ENCODE data around the gene TMEM242. TPM values are rescaled to one million over a fixed set of nuclear protein-coding genes. Genes with fewer than 3 reads are reported as not detected.

TMEM242 gene
- total and polyA plus RNA-seq, 2 donors (not counting 1 experiment from before 2014, with no cell fraction given): 6.3 to 24.1 TPM

GRCh38 chr6:157271441-157271840 lies 51.9 kb downstream of the TMEM242 start:
- Mint-ChIP-seq H3K4me3 (no peak overlapping the region), H3K4me1 (peaks cover 14% of the 10 kb centered on the region), H3K9me3 (ENCODE audit: insufficient read depth) (peaks cover 8% of the 10 kb centered on the region), H3K27ac (no peak overlapping the region), H3K27me3 (no peaks in the 10 kb centered on the region)
- no peak overlapping the region for H3K4me2 ChIP-seq (replicated peaks; ENCODE audit: low read depth, low read length, poor library complexity, severe bottlenecking)
- no peaks in the 10 kb centered on the region for H3K36me3 ChIP-seq (replicated peaks in 1 of 2; ENCODE audit: control extremely low read depth in 1 of 2, control insufficient read depth in 1 of 2, extremely low read depth in 1 of 2, insufficient read depth in 2 of 2, low read length in 1 of 2)
- peaks cover 9 to 17% of the 10 kb centered on the region in 2 donors for H3K4me1 ChIP-seq (ENCODE audit: control insufficient read depth in 2 of 2, insufficient read depth in 2 of 2, low read length in 2 of 2)
- DNase-seq (no peak), ATAC-seq (ENCODE audit: low read depth) (no peak)
- H3K27me3 ChIP-seq (replicated peaks in 1 of 4; ENCODE audit: control extremely low read depth in 1 of 4, control insufficient read depth in 3 of 4, insufficient read depth in 4 of 4, low read length in 3 of 4): no peaks in the 10 kb centered on the region
- 98% methylated on average over 9 of the region's 9 CpGs for WGBS (ENCODE audit: insufficient coverage)
- no peak overlapping the region for H3K9ac ChIP-seq (ENCODE audit: low read length)
- CTCF ChIA-PET: interaction anchor here (1.0 to 3.5 kb wide), 2 partner anchors 36 to 237 kb away, joined by 3 to 10 read pairs; no protein-coding TSS in a partner anchor
- POLR2A ChIA-PET: no interaction called here
- TF ChIP-seq EZH2 (IDR thresholded peaks at IDR 0.05; ENCODE audit: borderline replicate concordance, insufficient read depth, low read depth, low read length, poor library complexity, severe bottlenecking): no peak
- TF ChIP-seq CTCF (IDR thresholded peaks at IDR 0.05): no peak
- no peak overlapping the region for H3K27ac ChIP-seq (ENCODE audit: low read length in 2 of 2)
- H4K20me1 ChIP-seq (ENCODE audit: control insufficient read depth, insufficient read depth, low read length, poor library complexity, severe bottlenecking): no peaks in the 10 kb centered on the region
- H2AFZ ChIP-seq (ENCODE audit: insufficient read depth, low read depth, low read length, poor library complexity, severe bottlenecking): no peak overlapping the region
- no peaks in the 10 kb centered on the region for H3K79me2 ChIP-seq (ENCODE audit: control insufficient read depth, insufficient read depth, low read length)
- no peak overlapping the region for H3K4me3 ChIP-seq (ENCODE audit: control extremely low read depth in 1 of 5, extremely low read depth in 1 of 5, insufficient read depth in 1 of 5, low read depth in 2 of 5, low read length in 4 of 5)
- peaks cover 0 to 5% (median 0%) of the 10 kb centered on the region in 3 donors for H3K9me3 ChIP-seq (ENCODE audit: control extremely low read depth in 1 of 3, control insufficient read depth in 2 of 3, insufficient read depth in 1 of 3, low read length in 2 of 3)
- intact Hi-C loops (cut with micrococcal nuclease): loop anchor here (5.0 kb wide), 3 partner anchors 489 to 1959 kb away; partner anchors contain the start of gene TFB1M

- ChIA-PET CTCF (interaction anchor here (1.0 kb wide), 1 partner anchor 35 kb away, joined by 3 read pairs; no protein-coding TSS in a partner anchor), POLR2A (no interaction called here)
- H3K4me1 Mint-ChIP-seq: peaks cover 14% of the 10 kb centered on the region
- Histone ChIP-seq H3K79me2 (ENCODE audit: control insufficient read depth, insufficient read depth, low read length) (no peaks in the 10 kb centered on the region), H4K20me1 (ENCODE audit: control insufficient read depth, insufficient read depth, low read length, poor library complexity, severe bottlenecking) (no peaks in the 10 kb centered on the region), H3K9ac (ENCODE audit: low read length) (no peak overlapping the region), H3K27me3 (replicated peaks in 1 of 4; ENCODE audit: control extremely low read depth in 1 of 4, control insufficient read depth in 3 of 4, insufficient read depth in 4 of 4, low read length in 3 of 4) (no peaks in the 10 kb centered on the region), H3K36me3 (replicated peaks in 1 of 2; ENCODE audit: control extremely low read depth in 1 of 2, control insufficient read depth in 1 of 2, extremely low read depth in 1 of 2, insufficient read depth in 2 of 2, low read length in 1 of 2) (no peaks in the 10 kb centered on the region), H3K27ac (ENCODE audit: low read length in 2 of 2) (no peak overlapping the region), H3K4me3 (ENCODE audit: control extremely low read depth in 1 of 5, extremely low read depth in 1 of 5, insufficient read depth in 1 of 5, low read depth in 2 of 5, low read length in 4 of 5) (no peak overlapping the region), H3K4me2 (replicated peaks; ENCODE audit: low read depth, low read length, poor library complexity, severe bottlenecking) (no peak overlapping the region), H3K4me1 (ENCODE audit: control insufficient read depth in 2 of 2, insufficient read depth in 2 of 2, low read length in 2 of 2) (peaks cover 9 to 17% of the 10 kb centered on the region in 2 donors), H3K9me3 (ENCODE audit: control extremely low read depth in 1 of 3, control insufficient read depth in 2 of 3, insufficient read depth in 1 of 3, low read length in 2 of 3) (peaks cover 0 to 5% (median 0%) of the 10 kb centered on the region in 3 donors), H2AFZ (ENCODE audit: insufficient read depth, low read depth, low read length, poor library complexity, severe bottlenecking) (no peak overlapping the region)
- TF ChIP-seq CTCF (IDR thresholded peaks at IDR 0.05): no peak
- TF ChIP-seq EZH2 (IDR thresholded peaks at IDR 0.05; ENCODE audit: borderline replicate concordance, insufficient read depth, low read depth, low read length, poor library complexity, severe bottlenecking): no peak
- no peaks in the 10 kb centered on the region for H3K27me3 Mint-ChIP-seq
- intact Hi-C loops (cut with micrococcal nuclease): loop anchor here (5.0 kb wide), 3 partner anchors 489 to 1959 kb away; partner anchors contain the start of gene TFB1M
- peaks cover 8% of the 10 kb centered on the region for H3K9me3 Mint-ChIP-seq (ENCODE audit: insufficient read depth)
- no peak overlapping the region for H3K4me3 Mint-ChIP-seq
- H3K27ac Mint-ChIP-seq: no peak overlapping the region
- 100% methylated on average over 1 of the region's 2 CpGs for WGBS (ENCODE audit: insufficient coverage)
- DNase-seq: no peak
- ATAC-seq (ENCODE audit: low read depth): no peak
Measured at GRCh38 chr6:157270916-157271315, 52.4 kb downstream of the TMEM242 start.
